Measurements from ENCODE around the gene DDX49. TPM values are rescaled to one million over a fixed set of nuclear protein-coding genes. Genes with fewer than 3 reads are reported as not detected.

Gene DDX49
- total and polyA plus RNA-seq, 8 donors = 25.3 to 185 (median 53.5) TPM

DNA sequence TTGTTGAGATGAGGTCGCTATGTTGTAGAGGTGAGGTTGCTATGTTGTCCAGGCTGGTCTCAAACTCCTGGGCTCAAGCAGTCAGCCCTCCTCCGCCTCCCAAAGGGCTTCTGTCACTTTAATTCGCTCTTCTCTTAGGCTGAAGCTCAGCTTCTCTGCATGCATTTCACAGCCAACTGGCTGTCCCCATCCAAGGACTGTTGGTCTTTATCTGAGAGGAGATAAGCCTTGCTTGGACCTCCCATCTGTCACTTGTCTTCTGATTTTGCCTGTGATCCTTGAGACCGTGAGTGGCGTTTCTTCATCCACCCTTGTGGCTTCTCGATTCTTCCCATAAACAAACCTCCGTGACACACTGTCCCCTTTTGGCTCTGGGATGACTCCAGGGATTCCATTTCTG, 48.0 kb upstream of the DDX49 start:
- 64 to 78% (median 68%) methylated on average over 7 of the region's 7 CpGs for WGBS, 5 donors
- H3K9me3 ChIP-seq = peaks cover 0 to under 1% (median 0%) of the 10 kb centered on the region in 4 donors
- no peak for TF ChIP-seq EP300 (IDR thresholded peaks at IDR 0.05)
- no peak for TF ChIP-seq POLR2AphosphoS5 (IDR thresholded peaks at IDR 0.05)
- TF ChIP-seq, protein P1, sequence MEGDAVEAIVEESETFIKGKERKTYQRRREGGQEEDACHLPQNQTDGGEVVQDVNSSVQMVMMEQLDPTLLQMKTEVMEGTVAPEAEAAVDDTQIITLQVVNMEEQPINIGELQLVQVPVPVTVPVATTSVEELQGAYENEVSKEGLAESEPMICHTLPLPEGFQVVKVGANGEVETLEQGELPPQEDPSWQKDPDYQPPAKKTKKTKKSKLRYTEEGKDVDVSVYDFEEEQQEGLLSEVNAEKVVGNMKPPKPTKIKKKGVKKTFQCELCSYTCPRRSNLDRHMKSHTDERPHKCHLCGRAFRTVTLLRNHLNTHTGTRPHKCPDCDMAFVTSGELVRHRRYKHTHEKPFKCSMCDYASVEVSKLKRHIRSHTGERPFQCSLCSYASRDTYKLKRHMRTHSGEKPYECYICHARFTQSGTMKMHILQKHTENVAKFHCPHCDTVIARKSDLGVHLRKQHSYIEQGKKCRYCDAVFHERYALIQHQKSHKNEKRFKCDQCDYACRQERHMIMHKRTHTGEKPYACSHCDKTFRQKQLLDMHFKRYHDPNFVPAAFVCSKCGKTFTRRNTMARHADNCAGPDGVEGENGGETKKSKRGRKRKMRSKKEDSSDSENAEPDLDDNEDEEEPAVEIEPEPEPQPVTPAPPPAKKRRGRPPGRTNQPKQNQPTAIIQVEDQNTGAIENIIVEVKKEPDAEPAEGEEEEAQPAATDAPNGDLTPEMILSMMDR (IDR thresholded peaks at IDR 0.05) = no peak
- no peak for TF ChIP-seq POLR2A (IDR thresholded peaks at IDR 0.05)
- H3K4me3 ChIP-seq = no peak overlapping the region
- H3K27ac ChIP-seq = no peak overlapping the region
- peaks cover 13 to 23% (median 20%) of the 10 kb centered on the region in 4 donors for H3K36me3 ChIP-seq
- peaks cover 0 to 26% (median 14%) of the 10 kb centered on the region in 3 donors for H3K27me3 ChIP-seq
- intact Hi-C loops (cut with DNase I; ENCODE audit: low total_unique reads) = no loop called here
- H3K4me1 ChIP-seq = peaks cover 14 to 35% (median 23%) of the 10 kb centered on the region in 4 donors
- DNase-seq = no peak

DNA sequence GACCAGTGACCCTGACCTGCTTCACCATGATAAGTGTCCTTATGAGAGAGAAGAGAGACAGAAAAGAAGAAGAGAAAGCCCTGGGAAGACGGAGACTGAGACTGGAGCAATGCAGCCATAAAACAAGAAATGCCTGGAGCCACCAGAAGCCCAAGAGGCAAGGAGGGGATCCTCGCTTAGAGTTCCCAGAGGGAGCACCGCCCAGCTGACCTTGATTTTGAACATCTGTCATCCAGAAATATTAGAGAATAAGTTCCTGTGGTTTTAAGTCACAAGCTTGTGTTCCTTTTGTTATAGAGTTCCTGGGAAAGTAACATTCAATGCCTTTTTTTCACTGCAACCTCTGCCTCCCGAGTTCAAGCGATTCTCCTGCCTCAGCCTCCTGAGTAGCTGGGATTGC, 43.8 kb upstream of the DDX49 start:
- no peak overlapping the region for H3K4me3 ChIP-seq
- peaks cover 0 to 7% (median 0%) of the 10 kb centered on the region in 4 donors for H3K9me3 ChIP-seq
- peaks cover 0 to 2% (median 0%) of the 10 kb centered on the region in 3 donors for H3K27me3 ChIP-seq
- H3K27ac ChIP-seq = no peak overlapping the region
- H3K36me3 ChIP-seq = peaks cover 0 to 9% (median 1%) of the 10 kb centered on the region in 4 donors
- intact Hi-C loops (cut with DNase I; ENCODE audit: low total_unique reads) = no loop called here
- H3K4me1 ChIP-seq = peaks cover 0 to 1% (median under 1%) of the 10 kb centered on the region in 4 donors
- TF ChIP-seq, protein P1 (IDR thresholded peaks at IDR 0.05) = no peak
- TF ChIP-seq POLR2AphosphoS5 (IDR thresholded peaks at IDR 0.05) (no peak), POLR2A (IDR thresholded peaks at IDR 0.05) (no peak), EP300 (IDR thresholded peaks at IDR 0.05) (no peak)
- no peak for DNase-seq
- 81 to 98% (median 91%) methylated on average over 5 of the region's 5 CpGs for WGBS, 5 donors

DNA sequence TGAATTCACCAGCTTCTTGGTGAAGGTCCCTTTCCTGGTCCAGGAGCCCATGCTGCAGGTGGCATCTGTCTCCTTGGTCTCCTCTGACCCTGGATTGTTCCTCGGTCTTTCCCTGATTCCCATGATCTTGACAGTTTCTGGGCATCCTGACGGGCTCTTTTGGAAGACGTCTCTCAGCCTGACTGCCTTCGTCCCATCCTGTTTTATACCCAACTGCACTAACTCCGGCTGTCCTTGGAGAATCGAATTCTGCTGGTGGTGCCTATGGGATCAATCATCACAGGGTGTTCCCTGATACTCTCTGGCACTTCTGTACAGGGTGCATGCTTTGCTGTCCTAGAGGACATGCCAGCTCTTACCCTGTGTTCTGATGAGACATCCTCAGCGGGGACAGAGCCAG, 42.6 kb upstream of the DDX49 start:
- DNase-seq = no peak
- TF ChIP-seq EP300 (IDR thresholded peaks at IDR 0.05) = no peak
- TF ChIP-seq POLR2A (IDR thresholded peaks at IDR 0.05) = no peak
- no peak for TF ChIP-seq POLR2AphosphoS5 (IDR thresholded peaks at IDR 0.05)
- TF ChIP-seq, protein P1 (IDR thresholded peaks at IDR 0.05) = no peak
- Histone ChIP-seq H3K4me3 (no peak overlapping the region), H3K4me1 (no peaks in the 10 kb centered on the region), H3K27ac (no peak overlapping the region), H3K9me3 (peaks cover 0 to 7% (median 0%) of the 10 kb centered on the region in 4 donors), H3K36me3 (peaks cover 0 to 9% (median 1%) of the 10 kb centered on the region in 4 donors), H3K27me3 (no peaks in the 10 kb centered on the region)
- intact Hi-C loops (cut with DNase I; ENCODE audit: low total_unique reads) = no loop called here
- WGBS, 5 donors = 96 to 98% (median 96%) methylated on average over 7 of the region's 7 CpGs

DNA sequence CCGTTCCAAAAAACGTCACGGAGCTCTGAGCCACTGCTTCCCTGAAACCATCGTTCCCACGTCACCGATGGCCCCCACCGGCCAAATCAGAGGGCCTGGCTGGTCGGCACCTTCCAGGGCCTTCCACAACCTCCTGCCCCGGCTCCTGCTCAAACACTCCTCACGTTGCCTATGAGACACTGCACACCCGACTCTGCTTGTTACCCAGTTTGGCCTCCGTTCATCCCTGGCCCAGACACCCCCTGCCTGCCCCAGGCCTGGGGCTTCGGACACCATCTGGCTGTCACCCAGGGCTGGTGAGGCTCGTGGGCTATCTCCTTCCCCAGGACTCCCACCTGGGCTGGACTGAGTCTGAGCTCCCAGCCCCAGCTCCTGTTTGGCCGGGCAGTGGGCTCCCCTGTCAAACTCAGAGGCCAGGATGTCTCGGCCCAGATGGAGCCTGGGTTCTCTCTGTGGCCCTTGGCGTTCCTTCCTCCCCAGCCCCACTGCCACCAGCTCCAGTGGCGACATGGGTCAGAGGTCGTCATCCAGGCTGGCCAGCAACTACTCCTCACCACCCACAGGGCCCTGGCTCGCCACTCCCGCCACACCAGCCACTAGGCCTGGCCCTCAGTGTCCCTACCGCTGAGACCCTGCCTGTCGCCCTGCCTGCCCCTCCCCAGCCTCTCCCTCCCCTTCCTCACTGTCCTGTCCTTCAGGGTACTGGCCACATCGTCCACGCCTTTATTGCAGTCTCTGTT, 41.3 kb upstream of the DDX49 start:
- no peaks in the 10 kb centered on the region for H3K4me1 ChIP-seq
- 79 to 89% (median 86%) methylated on average over 22 to 25 of the region's 25 CpGs for WGBS, 5 donors

More for the DNA sequence above, 41.3 kb upstream of the DDX49 start:
- TF ChIP-seq, protein P1 (IDR thresholded peaks at IDR 0.05) = no peak
- no peak for TF ChIP-seq POLR2A (IDR thresholded peaks at IDR 0.05)
- TF ChIP-seq POLR2AphosphoS5 (IDR thresholded peaks at IDR 0.05) = no peak
- no peak for TF ChIP-seq EP300 (IDR thresholded peaks at IDR 0.05)
- no peaks in the 10 kb centered on the region for H3K27me3 ChIP-seq
- DNase-seq = no peak
- H3K36me3 ChIP-seq = peaks cover 0 to 9% (median 1%) of the 10 kb centered on the region in 4 donors
- H3K27ac ChIP-seq = no peak overlapping the region
- intact Hi-C loops (cut with DNase I; ENCODE audit: low total_unique reads) = no loop called here
- H3K4me3 ChIP-seq = no peak overlapping the region
- H3K9me3 ChIP-seq = peaks cover 0 to 7% (median 0%) of the 10 kb centered on the region in 4 donors

All from stomach (tissue), 9 donors.